HG03442 (cell line): ENCODE data around the gene MTSS2.
"Not testable (repeated sequence)": the region's sequence is repeated elsewhere in the genome, so short reads cannot be mapped to it uniquely, and the experiment has no call there.

Experiments used
- ATAC-seq: cut with Tn5 transposase; IDR thresholded peaks from one replicate; pipeline ENCODE4 v1.9.1; 2021; ENCODE audit warnings: mild to moderate bottlenecking, moderate library complexity; ENCODE audit not compliant: unreplicated experiment

Gene MTSS2

GRCh38 chr16:70656712-70657263 lies 29.1 kb downstream of the MTSS2 start:
- no peak for ATAC-seq

GRCh38 chr16:70656065-70656711 lies 29.7 kb downstream of the MTSS2 start:
- ATAC-seq = no peak

GRCh38 chr16:70653809-70654771 lies 31.8 kb downstream of the MTSS2 start:
- no peak for ATAC-seq

GRCh38 chr16:70653406-70653805 lies 32.4 kb downstream of the MTSS2 start:
- no peak for ATAC-seq

DNA sequence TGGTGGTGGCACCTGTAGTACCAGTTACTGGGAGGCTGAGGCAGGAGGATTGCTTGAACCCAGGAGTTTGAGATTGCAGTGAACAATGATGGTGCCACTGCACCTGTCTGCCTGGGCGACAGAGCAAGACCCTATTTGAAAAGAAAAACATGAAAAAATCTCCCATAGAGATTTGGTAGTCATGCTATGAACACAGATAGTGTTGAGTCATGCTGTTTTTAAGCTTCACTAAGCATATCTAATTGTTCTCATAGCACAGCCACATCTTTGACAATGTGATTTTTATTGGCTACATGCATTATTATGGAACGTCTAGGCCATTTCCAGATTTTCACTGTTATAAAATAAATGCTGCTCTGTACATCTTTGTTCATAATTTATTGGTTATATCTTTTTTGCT lies 33.5 kb downstream of the MTSS2 start:
- ATAC-seq = no peak

GRCh38 chr16:70651524-70651923 lies 34.3 kb downstream of the MTSS2 start:
- ATAC-seq = no peak

GRCh38 chr16:70650216-70650615 lies 35.6 kb downstream of the MTSS2 start:
- ATAC-seq = no peak

DNA sequence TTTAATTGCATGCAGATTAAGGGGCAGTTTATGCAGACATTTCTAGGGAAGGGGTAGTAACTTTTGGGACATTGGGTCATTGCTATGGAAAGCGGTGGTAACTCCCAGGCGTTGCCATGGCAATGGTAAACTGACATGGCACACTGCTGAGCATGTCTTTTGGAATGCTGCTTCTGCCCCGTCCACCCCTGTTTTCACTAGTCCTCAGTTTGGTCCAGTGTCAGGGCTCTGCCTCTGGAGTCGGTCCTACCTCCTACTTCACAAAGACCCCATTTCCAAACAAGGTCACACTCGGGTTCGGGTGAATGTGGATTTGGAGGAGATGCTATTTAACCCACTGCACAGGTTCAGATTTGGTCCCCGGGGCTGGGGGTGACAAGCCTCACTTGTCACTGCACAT lies 36.6 kb downstream of the MTSS2 start:
- ATAC-seq = no peak

DNA sequence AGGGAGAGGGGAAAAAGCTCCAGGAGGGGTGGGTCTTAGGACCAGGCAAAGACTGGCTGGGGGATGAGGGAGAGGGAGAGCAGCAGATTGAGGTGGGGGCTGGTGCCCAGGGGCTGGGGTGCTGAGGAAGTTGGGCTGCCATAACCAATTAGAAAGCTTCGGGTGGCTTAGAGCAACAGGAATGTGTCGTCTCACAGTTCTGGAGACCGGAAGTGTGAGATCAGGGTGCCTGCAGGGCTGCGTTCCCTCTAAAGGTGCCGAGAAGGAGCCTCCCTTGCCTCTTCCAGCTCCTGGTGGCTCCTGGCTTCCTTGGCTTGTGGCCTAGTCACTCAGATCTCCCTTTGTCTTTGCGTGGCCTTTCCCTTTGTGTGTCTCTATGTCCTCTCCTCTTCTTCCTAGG lies 37.2 kb downstream of the MTSS2 start:
- no peak for ATAC-seq

- no peak for ATAC-seq
Measured at GRCh38 chr16:70647441-70648359, 38.2 kb downstream of the MTSS2 start.

- no peak for ATAC-seq
Measured at GRCh38 chr16:70646260-70647241, 39.3 kb downstream of the MTSS2 start, which contains the start of gene IL34. IL34 (plus strand) TSS chr16:70646559; CDS start chr16:70646948, 389 bp downstream.

GRCh38 chr16:70644763-70645597 lies 40.9 kb downstream of the MTSS2 start:
- no peak for ATAC-seq

- not testable (repeated sequence) for ATAC-seq
Measured at GRCh38 chr16:70643264-70643663, 42.6 kb downstream of the MTSS2 start.

- ATAC-seq = no peak
Measured at GRCh38 chr16:70642633-70643032, 43.2 kb downstream of the MTSS2 start.

- ATAC-seq = no peak
Measured at GRCh38 chr16:70638814-70639792, 46.8 kb downstream of the MTSS2 start.
